ENCODE measurements around the gene TNFRSF1B.

Gene TNFRSF1B

DNA sequence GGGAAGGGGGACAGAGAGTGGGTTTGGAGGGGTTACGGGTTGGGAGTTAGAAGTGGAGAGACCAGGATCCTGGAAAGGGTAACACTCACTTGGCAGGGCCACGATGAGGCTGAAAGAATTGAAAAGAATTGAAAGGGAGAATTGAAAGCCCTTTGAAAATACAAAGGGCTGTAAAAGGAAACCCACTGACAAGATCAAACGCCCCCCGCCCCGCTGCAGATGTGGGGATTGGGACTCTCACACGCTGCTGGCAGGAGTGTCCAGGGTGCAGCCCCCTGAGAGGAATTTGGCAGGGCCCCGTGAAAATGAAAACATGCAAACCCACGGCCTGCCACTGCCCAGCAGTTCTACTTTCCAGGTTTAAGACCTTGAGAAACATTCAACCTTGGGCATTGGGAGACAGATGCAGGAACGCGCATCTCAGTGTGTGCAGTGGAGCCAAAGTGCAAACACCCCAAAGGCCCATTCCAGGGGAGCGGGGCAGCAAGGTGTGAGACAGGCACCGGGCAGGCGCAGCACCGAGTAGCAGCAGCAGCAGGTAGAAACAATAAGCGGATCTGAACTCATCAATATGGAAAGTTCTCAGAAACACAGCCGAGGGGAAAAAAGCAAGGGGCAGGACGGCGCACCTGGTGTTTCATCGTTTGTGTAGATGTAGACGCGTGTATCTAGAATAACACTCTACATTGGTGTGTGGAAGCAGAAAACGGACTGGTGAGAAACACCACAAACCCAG lies 8.3 kb upstream of the TNFRSF1B start:
- DNase-seq, result no peak

GRCh38 chr1:12159816-12160215 lies 7.0 kb upstream of the TNFRSF1B start:
- DNase-seq, result no peak

DNA sequence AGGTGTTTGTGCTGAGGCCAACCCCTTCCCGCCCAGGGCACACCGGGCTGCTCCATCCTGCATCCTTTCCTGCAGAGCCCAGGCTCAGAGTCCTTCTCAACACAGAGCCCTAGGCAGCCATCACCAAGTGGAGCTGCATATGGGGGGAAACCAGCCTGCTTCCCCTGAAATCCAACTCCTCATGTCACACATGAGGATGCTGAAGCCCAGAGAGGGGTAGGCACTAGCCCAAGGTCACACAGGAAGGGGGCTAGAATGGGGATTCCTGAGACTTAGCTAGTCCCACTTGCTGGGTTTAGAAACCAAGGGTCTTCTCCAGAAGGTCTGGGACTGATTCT lies 5.5 kb upstream of the TNFRSF1B start:
- no peak for DNase-seq

- DNase-seq, result no peak
These were observed 4.9 kb upstream of the TNFRSF1B start for GRCh38 chr1:12161662-12162458.

GRCh38 chr1:12162459-12163137 lies 4.2 kb upstream of the TNFRSF1B start:
- DNase-seq, result no peak

DNA sequence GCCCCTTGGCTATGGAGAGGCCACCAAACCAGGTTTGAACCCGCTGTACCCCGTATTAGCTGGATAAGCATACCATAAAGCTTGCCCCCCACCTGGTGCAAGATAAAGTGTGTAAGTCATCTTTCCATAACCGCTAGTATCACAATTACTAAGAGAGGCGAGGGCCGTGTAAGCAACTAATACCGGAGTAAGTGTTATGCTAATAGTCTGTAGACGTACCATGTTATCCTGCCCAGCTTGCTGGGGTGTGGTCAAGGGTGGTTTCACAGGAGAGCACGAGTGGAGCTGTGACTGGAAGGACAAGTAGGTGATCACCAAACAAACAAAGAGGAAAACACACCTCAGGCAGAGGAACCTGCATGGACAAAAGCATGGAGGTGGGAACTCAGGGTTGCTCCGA lies 3.6 kb upstream of the TNFRSF1B start:
- no peak for DNase-seq

DNA sequence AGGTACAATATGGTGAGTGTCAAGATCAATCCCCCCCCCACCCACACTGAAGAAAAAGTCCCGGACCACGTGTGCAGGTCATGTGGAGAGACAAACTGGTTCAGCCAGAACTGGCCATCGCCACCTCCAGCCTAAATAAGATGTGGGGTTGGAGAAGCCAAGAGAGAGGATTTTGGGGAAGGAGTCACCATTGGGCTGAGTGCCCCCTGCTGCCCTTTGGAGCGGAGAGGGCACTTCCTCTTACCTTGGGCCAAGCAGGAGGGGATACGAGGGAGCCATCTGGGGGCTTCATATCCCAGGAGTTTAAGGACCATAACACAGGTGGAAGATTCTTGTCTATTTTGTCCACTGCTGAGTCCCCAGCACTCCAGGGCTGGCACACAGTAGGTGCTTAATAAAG lies 2.6 kb upstream of the TNFRSF1B start:
- no peak for DNase-seq

DNA sequence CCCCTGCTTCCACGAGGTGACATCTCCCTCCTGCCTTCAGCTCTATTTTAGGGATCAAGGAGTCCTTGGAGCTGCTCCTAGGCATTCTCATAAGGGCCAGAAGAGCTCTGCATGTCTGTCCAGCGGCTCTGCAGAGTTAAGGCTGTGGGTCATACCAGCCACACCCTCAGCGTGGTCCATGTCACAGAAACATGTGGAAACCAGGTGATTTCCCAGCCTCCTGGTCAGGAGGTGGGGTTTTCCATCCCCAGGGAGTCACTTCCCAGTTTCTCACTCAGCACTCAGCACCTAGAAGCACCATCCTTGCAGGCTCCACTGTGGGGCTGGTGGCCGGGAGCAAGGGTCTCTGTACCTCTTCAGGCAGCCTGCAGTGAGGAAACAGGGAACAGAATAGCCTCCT lies 1.4 kb upstream of the TNFRSF1B start:
- no peak for DNase-seq

- DNase-seq, result no peak
These were observed 970 bp downstream of the TNFRSF1B start for GRCh38 chr1:12167493-12168429.

- no peak for DNase-seq
These were observed 1.8 kb downstream of the TNFRSF1B start for GRCh38 chr1:12168451-12169160.

DNA sequence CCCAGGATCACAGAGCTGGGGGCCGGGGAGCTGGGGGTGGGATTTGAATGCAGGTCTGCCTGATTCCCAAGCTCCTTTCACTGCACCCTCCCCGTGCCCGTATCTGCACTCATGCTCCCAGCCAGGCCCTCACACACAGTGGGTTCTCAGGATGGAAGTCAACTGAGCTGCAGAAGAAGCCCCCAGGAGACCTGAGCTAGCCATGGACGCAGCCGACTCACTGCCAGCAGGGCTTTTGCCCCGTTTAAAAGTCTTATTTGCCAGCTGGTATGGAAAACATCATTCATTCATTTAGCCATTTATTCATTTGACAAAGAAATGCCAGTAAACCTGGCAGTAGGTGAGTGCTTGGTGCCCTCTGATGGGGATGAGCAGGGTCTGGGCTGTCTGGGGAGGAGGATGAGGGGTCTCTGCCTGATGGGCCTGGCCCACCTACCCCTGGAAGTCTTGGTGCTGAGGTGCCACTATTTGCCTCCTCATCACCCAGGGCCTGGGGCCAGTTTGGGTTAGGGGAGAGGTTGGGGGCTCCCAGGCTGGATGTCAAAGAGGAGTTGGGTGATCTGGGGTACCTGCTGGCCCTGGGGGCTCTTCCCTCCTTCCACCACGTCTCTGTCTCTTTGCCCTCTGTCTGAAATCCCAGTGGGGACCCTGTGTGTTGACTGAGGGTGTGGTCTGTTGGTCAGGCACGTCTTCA lies 2.8 kb downstream of the TNFRSF1B start:
- DNase-seq, result no peak

- no peak for DNase-seq
These were observed 3.5 kb downstream of the TNFRSF1B start for GRCh38 chr1:12170263-12170671.

- DNase-seq, result no peak
These were observed 4.6 kb downstream of the TNFRSF1B start for GRCh38 chr1:12171206-12172041.

DNA sequence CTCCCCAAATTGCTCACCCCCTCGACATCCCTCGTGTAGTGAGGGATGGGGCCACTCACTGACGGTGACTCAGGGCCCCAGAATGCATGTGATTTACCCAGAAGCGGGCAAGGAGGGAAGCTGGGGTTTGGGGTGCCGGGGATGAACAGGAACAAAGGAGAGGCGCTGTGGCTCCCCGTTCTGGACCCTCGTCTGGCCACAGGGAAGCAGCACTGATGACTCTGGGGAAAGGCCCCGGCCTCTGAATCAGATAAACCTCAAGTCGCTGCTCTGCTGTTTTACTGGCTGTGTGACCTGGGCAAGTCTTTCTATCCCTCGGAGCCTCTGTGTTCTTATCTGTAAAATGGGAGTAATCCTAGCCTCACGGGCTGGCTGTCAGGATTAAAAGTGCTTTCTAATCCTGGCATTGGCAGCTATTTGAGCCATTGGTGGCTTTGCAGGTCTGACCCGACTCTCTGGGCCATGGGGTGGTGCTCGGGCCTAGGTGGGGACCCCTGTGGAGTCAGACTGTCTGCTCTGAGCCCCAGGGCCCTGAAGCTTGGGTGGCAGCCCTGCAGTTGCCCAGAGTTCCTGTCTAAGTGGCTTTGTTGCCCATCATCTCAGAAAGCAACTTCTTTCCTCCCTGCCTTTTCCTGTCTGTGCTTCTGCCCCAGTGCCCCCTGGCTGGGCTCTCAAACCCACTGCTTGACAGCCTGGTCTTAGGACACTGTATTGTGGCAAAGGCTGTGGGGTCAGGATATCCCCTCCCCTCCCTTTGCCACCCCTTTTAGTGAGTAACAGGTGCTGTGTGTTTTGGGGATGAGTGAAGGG lies 5.5 kb downstream of the TNFRSF1B start:
- DNase-seq, result no peak

DNA sequence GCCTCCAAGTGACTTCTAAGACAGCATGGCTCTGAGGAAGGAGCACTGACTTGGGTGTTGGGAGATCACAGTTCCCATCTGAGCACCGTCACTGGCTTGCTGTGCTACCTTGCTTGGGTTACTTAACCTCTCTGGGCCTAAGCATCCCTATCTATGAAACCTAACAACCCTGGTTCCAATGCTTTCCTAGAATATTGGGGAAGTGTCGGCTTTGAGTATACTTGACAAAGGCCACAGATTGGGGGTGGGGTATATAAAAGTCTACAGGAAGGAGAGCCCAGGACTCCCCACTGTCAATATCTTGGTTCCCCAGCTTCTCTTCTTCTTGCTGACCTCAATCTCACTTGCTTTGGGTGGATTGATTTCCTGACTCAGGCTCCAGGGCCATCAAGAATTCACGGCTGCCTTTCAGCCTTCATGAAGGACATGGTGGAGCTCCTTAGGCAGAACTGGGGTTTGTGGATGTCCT lies 6.3 kb downstream of the TNFRSF1B start:
- no peak for DNase-seq

DNA sequence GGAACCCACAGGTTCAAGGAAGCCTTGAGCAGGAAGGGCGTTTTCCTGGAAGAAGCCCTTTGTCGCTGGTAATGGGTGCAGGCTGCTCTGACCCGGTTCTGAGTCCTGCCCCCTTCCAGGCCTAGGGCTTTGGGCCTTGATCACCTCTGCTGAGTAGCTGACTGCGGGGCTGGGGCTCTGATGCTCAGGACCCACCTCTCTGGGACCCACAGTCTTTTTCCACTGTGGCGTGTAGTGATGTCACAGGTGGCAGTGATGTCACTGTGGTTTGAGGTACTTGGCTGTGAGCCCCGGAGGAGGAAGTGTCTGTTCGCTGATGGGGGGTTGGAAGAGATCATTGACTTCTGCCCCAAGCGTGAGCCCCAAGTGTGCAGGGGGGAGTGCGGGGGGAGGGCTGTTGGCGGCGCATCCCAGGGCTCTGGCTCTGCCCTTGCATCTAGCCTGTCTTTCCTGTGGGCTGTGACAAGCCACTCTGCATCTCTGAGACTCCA lies 6.9 kb downstream of the TNFRSF1B start:
- no peak for DNase-seq

GRCh38 chr1:12174924-12175810 lies 8.4 kb downstream of the TNFRSF1B start:
- DNase-seq, result no peak
